Small intestine (tissue), 7 donors: ENCODE measurements around the gene VPS35. TPM values are rescaled to one million over a fixed set of nuclear protein-coding genes. Genes with fewer than 3 reads are reported as not detected.

ENCODE experiments used
- DNase-seq, 2 donors: peaks; one replicate each; pipeline versions ENCODE4 v3.0.0 to v3.0.0-alpha.2; 2013
- FAIRE-seq: peaks from 2 replicates; lab custom pipeline; 2012; peaks lifted over from hg19 to GRCh38; lab: Jason Lieb, UNC
- H3K27ac ChIP-seq, 3 donors: one replicate each; pipeline ENCODE4 v1.5.1; 2013; ENCODE audit warnings: low read length in 2 of 3, mild to moderate bottlenecking in 2 of 3, control low read depth in 1 of 3, inconsistent platforms in 1 of 3, low read depth in 1 of 3, moderate library complexity in 1 of 3
- H3K27me3 ChIP-seq, 3 donors: one replicate each; pipeline ENCODE4 v1.6.1; 2013; ENCODE audit warnings: low read length in 3 of 3, inconsistent platforms in 1 of 3; ENCODE audit not compliant: control insufficient read depth in 3 of 3, insufficient read depth in 3 of 3
- H3K36me3 ChIP-seq, 3 donors: one replicate each; pipeline ENCODE4 v1.6.1; 2013; ENCODE audit warnings: low read length in 3 of 3, inconsistent platforms in 1 of 3, low read depth in 1 of 3, mild to moderate bottlenecking in 1 of 3, moderate library complexity in 1 of 3; ENCODE audit not compliant: control insufficient read depth in 3 of 3, insufficient read depth in 2 of 3
- H3K4me1 ChIP-seq, 3 donors: one replicate each; pipeline ENCODE4 v1.6.1; 2013; ENCODE audit warnings: low read length in 2 of 3, inconsistent platforms in 1 of 3, low read depth in 1 of 3, mild to moderate bottlenecking in 1 of 3, moderate library complexity in 1 of 3; ENCODE audit not compliant: control insufficient read depth in 3 of 3, insufficient read depth in 2 of 3
- H3K4me3 ChIP-seq, 3 donors: one replicate each; pipeline ENCODE4 v1.5.1; 2013; ENCODE audit warnings: low read length in 3 of 3, control low read depth in 1 of 3, inconsistent platforms in 1 of 3, low read depth in 1 of 3, mild to moderate bottlenecking in 1 of 3, moderate library complexity in 1 of 3
- H3K9me3 ChIP-seq, 2 donors: one replicate each; pipeline ENCODE4 v1.6.1; 2013; ENCODE audit warnings: low read depth in 1 of 2, low read length in 1 of 2; ENCODE audit not compliant: control insufficient read depth in 2 of 2, insufficient read depth in 1 of 2
- WGBS, 3 donors: extraction: QIAGEN DNeasy Blood & Tissue Kit; methylation state at CpG; one replicate each; pipeline ENCODE4 v1.1.7; 2013; 5-methylcytosine and 5-hydroxymethylcytosine counted together
- polyA plus RNA-seq, 4 donors: library from polyadenylated mRNA; stranded (reverse) in 3 of 4; unstranded in 1 of 4; fragments of 200-250 nt in 3 of 4; fragments of 120-200 nt in 1 of 4; gene quantifications; one replicate each; pipeline versions ENCODE4 v1.2.1 to v1.2.3, GENCODE V29; 2013
- donor health status: healthy with polysubstance abuse.
- donor health status: control.
- donor health status: control.
- donor health status: Bipolar disorder and iron deficiency.
- donor health status: healthy.

VPS35 gene
- polyA plus RNA-seq, 4 donors = 36.1 to 157 (median 76.3) TPM

DNA sequence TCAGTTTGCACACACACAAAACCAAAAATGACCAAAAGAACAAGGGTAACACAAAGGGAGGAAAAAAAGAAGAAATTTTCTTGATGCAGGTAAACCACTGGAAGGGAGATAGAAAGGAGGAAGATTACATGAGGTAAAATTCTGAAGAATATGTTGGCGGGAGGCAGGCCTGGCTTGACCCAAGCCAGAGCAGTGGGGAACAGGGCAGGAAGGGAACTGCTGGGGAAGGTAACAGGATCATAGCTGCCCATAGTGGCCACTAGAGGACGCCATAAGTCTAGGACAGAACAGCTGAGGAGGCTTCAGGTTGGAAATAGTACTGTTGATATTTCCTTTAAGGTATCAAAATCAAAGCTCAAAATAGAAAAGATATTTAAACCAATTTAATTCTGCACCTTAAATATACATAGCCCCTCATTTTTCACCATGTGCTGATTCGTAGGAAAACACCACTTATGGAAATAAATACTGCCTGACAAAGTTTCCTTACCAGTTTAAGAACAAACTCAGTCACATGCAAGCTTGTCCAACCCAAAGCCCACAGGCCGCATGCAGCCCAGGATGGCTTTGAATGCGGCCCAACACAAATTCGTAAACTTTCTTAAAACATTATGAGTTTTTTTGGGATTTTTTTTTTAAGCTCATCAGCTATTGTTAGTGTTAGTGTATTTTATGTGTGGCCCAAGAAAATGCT is 15.5 kb downstream of the VPS35 start:
- H3K9me3 ChIP-seq = no peaks in the 10 kb centered on the region
- H3K36me3 ChIP-seq = peaks cover 8 to 24% (median 9%) of the 10 kb centered on the region in 3 donors
- WGBS, 3 donors = 66 to 71% (median 67%) methylated on average over 6 of the region's 6 CpGs
- no peaks in the 10 kb centered on the region for H3K4me1 ChIP-seq
- no peak overlapping the region for H3K4me3 ChIP-seq
- no peaks in the 10 kb centered on the region for H3K27me3 ChIP-seq
- no peak overlapping the region for H3K27ac ChIP-seq
- no peak for FAIRE-seq
- peak; percentile 72 to 81 for DNase-seq

DNA sequence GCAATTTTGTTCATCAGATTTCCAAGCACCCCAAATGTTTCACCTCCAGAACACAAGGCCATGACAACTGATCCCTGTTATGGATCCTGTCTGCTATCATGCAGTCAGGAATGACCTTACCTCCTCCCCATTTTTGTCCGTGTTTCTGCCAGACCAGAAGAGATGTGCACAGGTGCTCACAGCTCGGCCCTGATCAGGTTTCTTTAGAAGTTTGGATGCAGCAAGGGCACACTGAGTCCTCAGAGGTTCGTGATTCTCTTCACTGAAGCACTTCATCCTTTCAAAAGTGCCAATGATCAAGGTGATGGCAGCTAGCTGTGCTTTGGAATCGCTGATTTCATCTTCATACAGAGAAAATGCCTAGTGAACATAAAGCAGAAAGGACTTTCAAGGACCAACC is 26.9 kb downstream of the VPS35 start:
- no peak overlapping the region for H3K27ac ChIP-seq
- DNase-seq = no peak
- no peaks in the 10 kb centered on the region for H3K4me1 ChIP-seq
- H3K9me3 ChIP-seq = no peaks in the 10 kb centered on the region
- H3K27me3 ChIP-seq = no peaks in the 10 kb centered on the region
- no peak for FAIRE-seq
- H3K4me3 ChIP-seq = no peak overlapping the region
- peaks cover 3 to 18% (median 13%) of the 10 kb centered on the region in 3 donors for H3K36me3 ChIP-seq
- 68 to 73% (median 71%) methylated on average over 4 of the region's 4 CpGs for WGBS, 3 donors

DNA sequence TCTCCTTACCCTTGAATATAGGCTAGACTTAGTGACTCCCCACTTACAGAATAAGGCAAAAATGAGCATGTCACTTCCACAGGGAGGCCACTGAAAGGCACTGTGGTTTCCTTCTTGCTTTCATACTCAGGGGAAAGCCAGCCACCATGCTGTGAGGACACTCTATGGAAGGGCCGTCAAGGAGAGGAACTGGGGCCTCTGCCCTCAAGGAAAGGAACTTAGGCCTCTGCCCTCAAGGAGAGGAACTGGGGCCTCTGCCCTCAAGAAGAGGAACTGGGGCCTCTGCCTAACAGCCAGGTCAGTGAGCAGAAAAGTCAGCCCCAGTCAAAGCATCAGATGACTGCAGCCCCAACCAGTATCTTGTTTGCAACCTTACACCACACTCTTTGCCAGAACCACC is 30.1 kb downstream of the VPS35 start:
- no peaks in the 10 kb centered on the region for H3K4me1 ChIP-seq
- DNase-seq (peak in 1 of 2 donors; percentile 56), FAIRE-seq (no peak)
- no peaks in the 10 kb centered on the region for H3K27me3 ChIP-seq
- no peak overlapping the region for H3K27ac ChIP-seq
- 38 to 55% (median 42%) methylated on average over 1 of the region's 1 CpG for WGBS, 3 donors
- no peaks in the 10 kb centered on the region for H3K9me3 ChIP-seq
- no peak overlapping the region for H3K4me3 ChIP-seq
- H3K36me3 ChIP-seq = peaks cover 3 to 13% (median 13%) of the 10 kb centered on the region in 3 donors

- Histone ChIP-seq H3K9me3 (no peaks in the 10 kb centered on the region), H3K4me3 (no peak overlapping the region), H3K36me3 (no peaks in the 10 kb centered on the region), H3K27me3 (no peaks in the 10 kb centered on the region), H3K4me1 (no peaks in the 10 kb centered on the region), H3K27ac (no peak overlapping the region)
- DNase-seq (no peak), FAIRE-seq (no peak)
- 87 to 91% (median 89%) methylated on average over 3 of the region's 3 CpGs for WGBS, 3 donors
Observed at GRCh38 chr16:46651305-46651704, 37.7 kb downstream of the VPS35 start.

- Histone ChIP-seq H3K36me3 (no peaks in the 10 kb centered on the region), H3K4me3 (no peak overlapping the region), H3K27ac (peak overlapping the region in 1 of 3 donors; percentile 53), H3K27me3 (no peaks in the 10 kb centered on the region), H3K4me1 (no peaks in the 10 kb centered on the region), H3K9me3 (no peaks in the 10 kb centered on the region)
- DNase-seq (no peak), FAIRE-seq (no peak)
- 74 to 85% (median 83%) methylated on average over 5 of the region's 5 CpGs for WGBS, 3 donors
Observed at GRCh38 chr16:46650254-46650623, 38.7 kb downstream of the VPS35 start.

- Histone ChIP-seq H3K27ac (peak overlapping the region in 1 of 3 donors; percentile 53), H3K4me1 (no peaks in the 10 kb centered on the region), H3K27me3 (no peaks in the 10 kb centered on the region), H3K4me3 (no peak overlapping the region), H3K36me3 (no peaks in the 10 kb centered on the region), H3K9me3 (no peaks in the 10 kb centered on the region)
- WGBS, 3 donors = 76 to 95% (median 89%) methylated on average over 27 of the region's 27 CpGs
- FAIRE-seq (no peak), DNase-seq (no peak)
Observed at GRCh38 chr16:46649588-46650253, 39.3 kb downstream of the VPS35 start.

DNA sequence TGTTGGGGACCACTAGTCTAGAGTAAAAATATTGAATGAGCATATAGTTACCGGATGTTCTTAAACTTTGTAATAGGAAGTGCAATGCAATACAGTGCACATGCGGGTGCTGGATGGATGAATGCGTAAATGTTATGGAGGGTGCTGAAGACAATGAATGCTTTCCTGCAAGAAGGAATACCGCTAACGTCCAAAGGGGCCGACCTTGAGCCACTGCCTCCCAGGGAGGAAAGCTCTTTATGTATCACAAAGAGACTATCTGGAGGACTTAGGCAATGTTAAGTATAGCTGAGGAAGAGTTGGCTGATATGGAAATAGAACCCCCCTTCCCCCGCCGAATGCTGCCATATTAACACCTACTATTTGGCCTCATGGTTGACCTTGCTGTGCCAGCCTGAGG is 40.3 kb downstream of the VPS35 start:
- no peaks in the 10 kb centered on the region for H3K9me3 ChIP-seq
- no peak overlapping the region for H3K27ac ChIP-seq
- DNase-seq = no peak
- no peak overlapping the region for H3K4me3 ChIP-seq
- no peaks in the 10 kb centered on the region for H3K4me1 ChIP-seq
- WGBS, 3 donors = 89 to 92% (median 91%) methylated on average over 8 of the region's 8 CpGs
- no peaks in the 10 kb centered on the region for H3K36me3 ChIP-seq
- FAIRE-seq = no peak
- no peaks in the 10 kb centered on the region for H3K27me3 ChIP-seq

DNA sequence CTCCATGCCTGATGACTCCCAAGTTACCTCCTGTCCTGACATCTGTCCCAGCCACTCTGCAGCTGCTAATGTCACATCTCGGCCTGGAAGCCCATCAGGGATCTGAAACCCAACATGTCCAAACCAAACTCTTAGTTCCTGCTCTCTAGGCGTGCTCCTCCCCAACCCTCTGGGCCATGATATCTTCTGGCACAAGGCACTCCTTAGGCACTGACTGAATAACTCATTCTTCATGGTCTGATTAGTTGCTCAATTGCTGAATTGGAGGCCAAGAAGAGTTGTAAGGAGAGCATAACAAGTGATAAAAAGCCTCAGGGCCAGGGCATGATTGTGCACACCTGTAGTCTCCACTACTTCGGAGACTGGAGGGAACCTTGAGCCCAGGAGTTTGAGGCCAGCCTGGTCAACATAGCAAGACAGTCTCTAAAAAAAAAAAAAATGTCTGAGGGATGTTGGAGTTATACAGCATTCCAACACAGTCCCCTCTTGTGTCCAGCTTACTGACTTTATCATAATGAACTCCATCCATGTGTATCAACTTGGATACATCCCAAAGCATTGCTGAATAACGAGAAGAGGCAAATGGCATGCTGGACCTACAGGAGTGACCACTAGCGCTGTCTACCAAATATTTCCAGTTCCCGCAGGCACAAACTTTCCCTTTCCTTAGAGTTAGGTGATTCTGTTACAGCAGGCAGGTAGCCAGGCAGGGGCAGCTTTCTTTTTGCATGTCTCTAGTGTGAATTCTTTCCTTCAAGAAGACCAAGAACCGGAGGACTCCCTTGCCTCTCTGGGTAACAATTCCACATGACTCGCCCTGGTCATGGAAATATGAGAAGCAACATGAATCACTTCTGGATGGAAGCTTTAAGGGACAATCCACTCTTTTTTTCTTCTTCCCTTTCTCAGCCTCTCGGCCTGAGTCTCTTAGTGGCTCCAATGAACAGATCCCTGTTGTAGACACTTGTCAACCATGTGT is 49.7 kb downstream of the VPS35 start:
- FAIRE-seq = no peak
- H3K9me3 ChIP-seq = no peaks in the 10 kb centered on the region
- no peak for DNase-seq
- H3K36me3 ChIP-seq = no peaks in the 10 kb centered on the region
- no peaks in the 10 kb centered on the region for H3K4me1 ChIP-seq
- H3K27me3 ChIP-seq = no peaks in the 10 kb centered on the region
- H3K27ac ChIP-seq = no peak overlapping the region
- no peak overlapping the region for H3K4me3 ChIP-seq
- 75 to 86% (median 85%) methylated on average over 9 of the region's 9 CpGs for WGBS, 3 donors
